Natural killer cell (primary cell): ENCODE measurements around the gene SCAF4. TPM values are rescaled to one million over a fixed set of nuclear protein-coding genes. Genes with fewer than 3 reads are reported as not detected.
"Not testable (repeated sequence)": the region's sequence is repeated elsewhere in the genome, so short reads cannot be mapped to it uniquely, and the experiment has no call there.

Experiments used
- ATAC-seq, 3 donors: fragments of 150-1000 bp in 2 of 3; fragments of 200-7000 bp in 1 of 3; cut with Tn5 transposase; 1 replicate in 1 of 3; 2 replicates in 2 of 3; pipeline ENCODE4 v1.10.0; 2021; ENCODE audit warnings: mild to moderate bottlenecking in 2 of 3, moderate library complexity in 2 of 3
- DNase-seq, 2 donors: peaks; one replicate each; pipeline versions ENCODE4 v3.0.0 to v3.0.0-alpha.2; 2013 to 2021; ENCODE audit warnings: mixed read lengths in 1 of 2
- H3K27ac ChIP-seq: one replicate; pipeline ENCODE4 v1.5.1; 2013; ENCODE audit warnings: mild to moderate bottlenecking, low read length
- H3K27me3 ChIP-seq: one replicate; pipeline ENCODE4 v1.6.1; 2013; ENCODE audit warnings: low read length; ENCODE audit not compliant: control insufficient read depth, insufficient read depth
- H3K36me3 ChIP-seq: one replicate; pipeline ENCODE4 v1.6.1; 2013; ENCODE audit warnings: low read length; ENCODE audit not compliant: control insufficient read depth, insufficient read depth
- H3K4me1 ChIP-seq: one replicate; pipeline ENCODE4 v1.6.1; 2013; ENCODE audit warnings: low read length; ENCODE audit not compliant: control insufficient read depth, insufficient read depth
- H3K4me3 ChIP-seq: one replicate; pipeline ENCODE4 v1.5.1; 2013; ENCODE audit warnings: low read length
- H3K9me3 ChIP-seq: one replicate; pipeline ENCODE4 v1.6.1; 2013; ENCODE audit warnings: low read length; ENCODE audit not compliant: control insufficient read depth, insufficient read depth
- H3K27ac Mint-ChIP-seq, 2 donors: one replicate each; pipeline ENCODE4 v1.8.0; 2022; ENCODE audit warnings: mild to moderate bottlenecking in 2 of 2, mixed read lengths in 2 of 2, moderate library complexity in 1 of 2
- H3K27me3 Mint-ChIP-seq, 2 donors: one replicate each; pipeline ENCODE4 v1.8.0; 2022; ENCODE audit warnings: low read depth in 2 of 2, mixed read lengths in 2 of 2
- H3K36me3 Mint-ChIP-seq: one replicate; pipeline ENCODE4 v1.8.0; 2022; ENCODE audit warnings: mixed read lengths
- H3K4me1 Mint-ChIP-seq, 2 donors: one replicate each; pipeline ENCODE4 v1.8.0; 2022; ENCODE audit warnings: mixed read lengths in 2 of 2
- H3K4me3 Mint-ChIP-seq: one replicate; pipeline ENCODE4 v1.8.0; 2022; ENCODE audit warnings: mild to moderate bottlenecking, moderate library complexity, mixed read lengths
- H3K9me3 Mint-ChIP-seq, 2 donors: one replicate each; pipeline ENCODE4 v1.8.0; 2022; ENCODE audit warnings: mixed read lengths in 2 of 2
- CTCF ChIP-seq: fragments of 200-600 bp; IDR thresholded peaks from one replicate; pipeline ENCODE4 v1.8.0; 2022; ENCODE audit warnings: antibody characterized with exemption
- WGBS: methylation state at CpG from one replicate; pipeline ENCODE4 v1.1.7; 2013; ENCODE audit warnings: missing lambda C conversion rate; ENCODE audit not compliant: insufficient coverage; 5-methylcytosine and 5-hydroxymethylcytosine counted together
- intact Hi-C: fragments of 100-400 bp; cut with micrococcal nuclease; formaldehyde crosslinking; loops from one replicate; pipeline ENCODE4 v1.14.2; 2022
- total RNA-seq, 4 donors: library from RNA; stranded (reverse); fragments of 120-200 nt in 1 of 4; gene quantifications; one replicate each; pipeline versions ENCODE4 v1.2.3 to v1.2.4, GENCODE V29; 2013 to 2022

SCAF4 gene
- total RNA-seq, 3 donors from 2014 or later (not counting 1 experiment from before 2014, with no cell fraction given): 93.2 to 109 (median 101) TPM

- H3K4me1 ChIP-seq: peaks cover 11% of the 10 kb centered on the region
- WGBS: 50% methylated on average over 1 of the region's 3 CpGs
- Mint-ChIP-seq H3K4me1 (no peaks in the 10 kb centered on the region), H3K4me3 (no peak overlapping the region), H3K27ac (no peak overlapping the region), H3K27me3 (peaks cover 0 to 2% of the 10 kb centered on the region in 2 donors), H3K36me3 (no peaks in the 10 kb centered on the region), H3K9me3 (no peaks in the 10 kb centered on the region)
- no peaks in the 10 kb centered on the region for H3K27me3 ChIP-seq
- no peak for TF ChIP-seq CTCF
- intact Hi-C loops: no loop called here
- no peaks in the 10 kb centered on the region for H3K36me3 ChIP-seq
- H3K27ac ChIP-seq: no peak overlapping the region
- no peak overlapping the region for H3K4me3 ChIP-seq
- no peak for ATAC-seq
- H3K9me3 ChIP-seq: no peaks in the 10 kb centered on the region
- no peak for DNase-seq
Measured at GRCh38 chr21:31771685-31772084, 39.8 kb upstream of the SCAF4 start.

- Histone ChIP-seq H3K27ac (no peak overlapping the region), H3K9me3 (no peaks in the 10 kb centered on the region), H3K4me1 (peaks cover 11% of the 10 kb centered on the region), H3K4me3 (no peak overlapping the region), H3K27me3 (no peaks in the 10 kb centered on the region), H3K36me3 (no peaks in the 10 kb centered on the region)
- no peak for ATAC-seq
- Mint-ChIP-seq H3K36me3 (no peaks in the 10 kb centered on the region), H3K4me1 (no peaks in the 10 kb centered on the region), H3K27ac (no peak overlapping the region), H3K27me3 (peaks cover 0 to 2% of the 10 kb centered on the region in 2 donors), H3K9me3 (no peaks in the 10 kb centered on the region), H3K4me3 (no peak overlapping the region)
- 100% methylated on average over 1 of the region's 1 CpG for WGBS
- no peak for DNase-seq
- intact Hi-C loops: no loop called here
- TF ChIP-seq CTCF: no peak
Measured at GRCh38 chr21:31768710-31769109, 36.8 kb upstream of the SCAF4 start.

DNA sequence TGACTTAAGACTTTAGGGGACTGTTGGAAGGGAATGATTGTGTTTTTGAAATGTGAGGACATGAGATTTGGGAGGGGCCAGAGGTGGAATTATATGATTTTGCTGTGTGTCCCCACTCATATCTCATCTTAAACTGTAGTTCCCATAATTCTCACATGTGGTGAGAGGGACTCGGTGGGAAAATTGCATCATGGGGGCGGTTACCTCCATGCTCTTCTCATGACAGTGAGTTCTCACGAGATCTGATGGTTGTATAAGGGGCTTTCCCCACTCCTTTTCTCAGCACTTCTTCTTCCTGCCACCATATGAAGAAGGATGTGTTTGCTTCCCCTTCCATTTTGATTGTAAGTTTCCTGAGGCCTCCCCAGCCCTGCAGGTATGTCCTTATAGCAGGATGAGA, 35.0 kb upstream of the SCAF4 start:
- Mint-ChIP-seq H3K4me3 (no peak overlapping the region), H3K27me3 (peaks cover 4 to 9% of the 10 kb centered on the region in 2 donors), H3K4me1 (no peaks in the 10 kb centered on the region), H3K9me3 (no peaks in the 10 kb centered on the region), H3K27ac (no peak overlapping the region), H3K36me3 (no peaks in the 10 kb centered on the region)
- no peak overlapping the region for H3K27ac ChIP-seq
- H3K4me3 ChIP-seq: no peak overlapping the region
- no peak for TF ChIP-seq CTCF
- intact Hi-C loops: no loop called here
- no peaks in the 10 kb centered on the region for H3K4me1 ChIP-seq
- no peaks in the 10 kb centered on the region for H3K9me3 ChIP-seq
- ATAC-seq (no peak), DNase-seq (no peak)
- no peaks in the 10 kb centered on the region for H3K36me3 ChIP-seq
- H3K27me3 ChIP-seq: no peaks in the 10 kb centered on the region
- WGBS: 100% methylated on average over 1 of the region's 3 CpGs

- H3K36me3 ChIP-seq, H3K4me1 ChIP-seq, H3K36me3 Mint-ChIP-seq, H3K9me3 ChIP-seq, H3K27me3 ChIP-seq, H3K4me1 Mint-ChIP-seq, DNase-seq, H3K27ac Mint-ChIP-seq, H3K4me3 ChIP-seq, ATAC-seq, H3K9me3 Mint-ChIP-seq, intact Hi-C loops, H3K4me3 Mint-ChIP-seq, H3K27ac ChIP-seq: not testable (repeated sequence)
- 90% methylated on average over 6 of the region's 6 CpGs for WGBS
- peaks cover 6 to 19% of the 10 kb centered on the region in 2 donors for H3K27me3 Mint-ChIP-seq
Measured at GRCh38 chr21:31765850-31766249, 33.9 kb upstream of the SCAF4 start.
